MM.1S (cell line): ENCODE data around the gene MEPE.

Experiments
- EZH2 ChIP-seq: fragments of 300-600 bp; sonication (generic); optimal IDR thresholded peaks from 2 replicates; pipeline ENCODE3; 2017; ENCODE audit warnings: low read depth, mild to moderate bottlenecking, antibody characterized with exemption, low read length, mixed read lengths
- EZH2phosphoT487 ChIP-seq: fragments of 300-600 bp; sonication (generic); IDR thresholded peaks from 2 replicates; pipeline ENCODE4 v1.6.1; 2018; ENCODE audit warnings: antibody characterized with exemption, low read length
- TF ChIP-seq, protein P1 (sequence below): fragments of 300-600 bp; sonication (generic); IDR thresholded peaks from 2 replicates; pipeline ENCODE4 v1.5.1; 2016; ENCODE audit warnings: antibody characterized with exemption, low read length, mixed read lengths

DNA sequence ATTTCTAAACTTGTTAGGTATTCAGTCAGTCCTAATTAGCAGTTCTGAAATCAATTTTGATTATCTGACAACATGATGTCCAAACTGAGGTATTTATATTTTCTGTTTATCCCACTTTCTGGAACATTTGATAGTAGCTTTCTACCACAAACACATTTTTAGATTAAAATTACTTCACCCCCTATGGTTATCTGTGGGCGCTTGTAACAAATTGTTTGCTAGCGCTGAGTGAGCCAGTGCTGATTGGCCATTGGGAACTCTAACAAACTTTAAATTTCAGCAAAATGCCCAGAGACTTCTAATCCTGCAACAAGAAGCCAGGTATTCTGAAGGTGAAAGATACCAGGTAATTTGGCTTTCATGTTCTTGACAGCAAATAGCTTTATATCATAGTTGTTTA is at the start of gene MEPE:
- TF ChIP-seq, protein P1, sequence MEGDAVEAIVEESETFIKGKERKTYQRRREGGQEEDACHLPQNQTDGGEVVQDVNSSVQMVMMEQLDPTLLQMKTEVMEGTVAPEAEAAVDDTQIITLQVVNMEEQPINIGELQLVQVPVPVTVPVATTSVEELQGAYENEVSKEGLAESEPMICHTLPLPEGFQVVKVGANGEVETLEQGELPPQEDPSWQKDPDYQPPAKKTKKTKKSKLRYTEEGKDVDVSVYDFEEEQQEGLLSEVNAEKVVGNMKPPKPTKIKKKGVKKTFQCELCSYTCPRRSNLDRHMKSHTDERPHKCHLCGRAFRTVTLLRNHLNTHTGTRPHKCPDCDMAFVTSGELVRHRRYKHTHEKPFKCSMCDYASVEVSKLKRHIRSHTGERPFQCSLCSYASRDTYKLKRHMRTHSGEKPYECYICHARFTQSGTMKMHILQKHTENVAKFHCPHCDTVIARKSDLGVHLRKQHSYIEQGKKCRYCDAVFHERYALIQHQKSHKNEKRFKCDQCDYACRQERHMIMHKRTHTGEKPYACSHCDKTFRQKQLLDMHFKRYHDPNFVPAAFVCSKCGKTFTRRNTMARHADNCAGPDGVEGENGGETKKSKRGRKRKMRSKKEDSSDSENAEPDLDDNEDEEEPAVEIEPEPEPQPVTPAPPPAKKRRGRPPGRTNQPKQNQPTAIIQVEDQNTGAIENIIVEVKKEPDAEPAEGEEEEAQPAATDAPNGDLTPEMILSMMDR, result no peak
- TF ChIP-seq EZH2, result no peak
- TF ChIP-seq EZH2phosphoT487, result no peak
